Hepatocyte (in vitro differentiated cells): ENCODE results near the gene EDC3.

Experiments
- CTCF ChIP-seq: fragments of 200-600 bp; sonication (generic); IDR thresholded peaks from 2 replicates; pipeline ENCODE4 v1.5.1; 2016; ENCODE audit warnings: antibody characterized with exemption, mild to moderate bottlenecking; ENCODE audit not compliant: poor library complexity
- EZH2 ChIP-seq: fragments of 200-600 bp; sonication (generic); IDR thresholded peaks from 2 replicates; pipeline ENCODE4 v1.6.1; 2016; ENCODE audit warnings: antibody characterized with exemption, mild to moderate bottlenecking, borderline replicate concordance

- TF ChIP-seq EZH2 (no peak), CTCF (no peak)
Measured at GRCh38 chr15:74648051-74648842, 47.6 kb downstream of the EDC3 start.
